K562 (cell line): ENCODE data around the gene CDC20. TPM values are rescaled to one million over a fixed set of nuclear protein-coding genes. Genes with fewer than 3 reads are reported as not detected.

Experiments used
- ARHGAP35 ChIP-seq: fragments of 450-650 bp; IDR thresholded peaks from 2 replicates; pipeline ENCODE4 v1.6.1; 2018; ENCODE audit not compliant: partially characterized antibody
- CBFB ChIP-seq: sonication (generic); formaldehyde crosslinking; IDR thresholded peaks from 2 replicates; pipeline ENCODE4 v1.4.0; 2020; ENCODE audit warnings: mild to moderate bottlenecking, missing genetic modification reagents
- ELF1 ChIP-seq: fragments of 200-800 bp; sonication (Bioruptor generic); IDR thresholded peaks from 2 replicates; pipeline ENCODE4 v1.6.1; 2016; ENCODE audit warnings: missing genetic modification characterization, missing compliant biosample characterization
- FUS ChIP-seq: fragments of 200-400 bp; formaldehyde crosslinking; optimal IDR thresholded peaks from 2 replicates; pipeline ENCODE3; 2017; ENCODE audit warnings: low read depth, low read length
- NFATC3 ChIP-seq: fragments of 450-650 bp; IDR thresholded peaks from 2 replicates; pipeline ENCODE4 v1.6.1; 2017; ENCODE audit warnings: mild to moderate bottlenecking
- SUPT5H ChIP-seq: fragments of 450-650 bp; IDR thresholded peaks from 2 replicates; pipeline ENCODE4 v1.6.1; 2016
- ZNF507 ChIP-seq: conservative IDR thresholded peaks from 2 replicates; pipeline ENCODE4 v1.6.1; 2017; ENCODE audit warnings: missing genetic modification characterization, missing compliant biosample characterization
- ZNF609 ChIP-seq: sonication (generic); formaldehyde crosslinking; IDR thresholded peaks from 2 replicates; pipeline ENCODE4 v1.8.1; 2023; ENCODE audit warnings: missing genetic modification reagents, mild to moderate bottlenecking, borderline replicate concordance
- ZNF717 ChIP-seq: fragments of 250-450 bp; sonication (Bioruptor Pico); IDR thresholded peaks from 2 replicates; pipeline ENCODE4 v1.5.0; 2021
- polyA plus RNA-seq, 8 experiments: library from polyadenylated mRNA; depleted of rRNA in 4 of 8; stranded (reverse) in 5 of 8; unstranded in 3 of 8; fragments of >200 nt; fragmentation: Nextera tagmentation in 2 of 8; fragmentation: Illumina TruSeq in 1 of 8; extraction: Ambion mirVana in 2 of 8; extraction: Trizol in 1 of 8; gene quantifications; 2 replicates each; pipeline versions ENCODE4 v1.2.1 to v1.2.3, GENCODE V29; 2011 to 2014; ENCODE audit warnings: inconsistent platforms in 1 of 8, missing spikeins in 1 of 8
- total RNA-seq, 7 experiments: library from RNA; depleted of rRNA in 6 of 7; stranded (reverse); fragments of >200 nt in 6 of 7; fragmentation: Illumina TruSeq in 2 of 7; extraction: Trizol in 2 of 7; gene quantifications; 2 replicates each; pipeline versions ENCODE4 v1.2.1 to v1.2.3, GENCODE V29; 2011 to 2021; ENCODE audit warnings: low replicate concordance in 1 of 7
- TF ChIP-seq, protein P1 (sequence below): conservative IDR thresholded peaks from 2 replicates; pipeline ENCODE4 v1.6.1; 2011; ENCODE audit warnings: low read depth, mild to moderate bottlenecking, low read length; ENCODE audit not compliant: control insufficient read depth
- TF ChIP-seq, protein P2 (sequence below): IDR thresholded peaks from 2 replicates; pipeline ENCODE4 v1.6.1; 2011; ENCODE audit warnings: borderline replicate concordance, low read depth, mild to moderate bottlenecking, moderate library complexity, low read length; ENCODE audit not compliant: insufficient read depth, poor library complexity, severe bottlenecking
- TF ChIP-seq, protein P3 (sequence below): fragments of 450-650 bp; IDR thresholded peaks from 2 replicates; pipeline ENCODE4 v1.6.1; 2016; ENCODE audit warnings: missing biosample characterization, missing genetic modification characterization
- TF ChIP-seq, protein P4 (sequence below): sonication (generic); formaldehyde crosslinking; IDR thresholded peaks from 2 replicates; pipeline ENCODE4 v1.8.0; 2022; ENCODE audit warnings: mild to moderate bottlenecking, missing genetic modification reagents
- TF ChIP-seq, protein P5 (sequence below): fragments of 200-800 bp; sonication (Bioruptor generic); IDR thresholded peaks from 2 replicates; pipeline ENCODE4 v1.6.1; 2017; ENCODE audit warnings: missing genetic modification characterization, missing compliant biosample characterization

Gene CDC20
- total and polyA plus RNA-seq, 9 of the 15 experiments (the other 6 are each of a cell fraction or from before 2014, with no cell fraction given) = 45.2 to 224 (median 121) TPM

- TF ChIP-seq SUPT5H (peak; percentile 99), FUS (no peak), ZNF609 (peak; percentile 37; the same call in 1 of the 2 replicates), ZNF717 (CRISPR knock-in tag) (peak; percentile 67; the same call in 1 of the 2 replicates), CBFB (CRISPR knock-in tag) (0 out of 2 replicates have a peak, but pooled peaks have one; percentile 24), NFATC3 (peak; percentile 33; the same call in 1 of the 2 replicates), ARHGAP35 (peak; percentile 37), ELF1 (tag) (peak; percentile 97), ZNF507 (no peak)
- TF ChIP-seq, protein P1, sequence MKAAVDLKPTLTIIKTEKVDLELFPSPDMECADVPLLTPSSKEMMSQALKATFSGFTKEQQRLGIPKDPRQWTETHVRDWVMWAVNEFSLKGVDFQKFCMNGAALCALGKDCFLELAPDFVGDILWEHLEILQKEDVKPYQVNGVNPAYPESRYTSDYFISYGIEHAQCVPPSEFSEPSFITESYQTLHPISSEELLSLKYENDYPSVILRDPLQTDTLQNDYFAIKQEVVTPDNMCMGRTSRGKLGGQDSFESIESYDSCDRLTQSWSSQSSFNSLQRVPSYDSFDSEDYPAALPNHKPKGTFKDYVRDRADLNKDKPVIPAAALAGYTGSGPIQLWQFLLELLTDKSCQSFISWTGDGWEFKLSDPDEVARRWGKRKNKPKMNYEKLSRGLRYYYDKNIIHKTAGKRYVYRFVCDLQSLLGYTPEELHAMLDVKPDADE = no peak; the same call in 1 of the 2 replicates
- TF ChIP-seq, protein P2, sequence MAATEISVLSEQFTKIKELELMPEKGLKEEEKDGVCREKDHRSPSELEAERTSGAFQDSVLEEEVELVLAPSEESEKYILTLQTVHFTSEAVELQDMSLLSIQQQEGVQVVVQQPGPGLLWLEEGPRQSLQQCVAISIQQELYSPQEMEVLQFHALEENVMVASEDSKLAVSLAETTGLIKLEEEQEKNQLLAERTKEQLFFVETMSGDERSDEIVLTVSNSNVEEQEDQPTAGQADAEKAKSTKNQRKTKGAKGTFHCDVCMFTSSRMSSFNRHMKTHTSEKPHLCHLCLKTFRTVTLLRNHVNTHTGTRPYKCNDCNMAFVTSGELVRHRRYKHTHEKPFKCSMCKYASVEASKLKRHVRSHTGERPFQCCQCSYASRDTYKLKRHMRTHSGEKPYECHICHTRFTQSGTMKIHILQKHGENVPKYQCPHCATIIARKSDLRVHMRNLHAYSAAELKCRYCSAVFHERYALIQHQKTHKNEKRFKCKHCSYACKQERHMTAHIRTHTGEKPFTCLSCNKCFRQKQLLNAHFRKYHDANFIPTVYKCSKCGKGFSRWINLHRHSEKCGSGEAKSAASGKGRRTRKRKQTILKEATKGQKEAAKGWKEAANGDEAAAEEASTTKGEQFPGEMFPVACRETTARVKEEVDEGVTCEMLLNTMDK = no peak
- TF ChIP-seq, protein P3, sequence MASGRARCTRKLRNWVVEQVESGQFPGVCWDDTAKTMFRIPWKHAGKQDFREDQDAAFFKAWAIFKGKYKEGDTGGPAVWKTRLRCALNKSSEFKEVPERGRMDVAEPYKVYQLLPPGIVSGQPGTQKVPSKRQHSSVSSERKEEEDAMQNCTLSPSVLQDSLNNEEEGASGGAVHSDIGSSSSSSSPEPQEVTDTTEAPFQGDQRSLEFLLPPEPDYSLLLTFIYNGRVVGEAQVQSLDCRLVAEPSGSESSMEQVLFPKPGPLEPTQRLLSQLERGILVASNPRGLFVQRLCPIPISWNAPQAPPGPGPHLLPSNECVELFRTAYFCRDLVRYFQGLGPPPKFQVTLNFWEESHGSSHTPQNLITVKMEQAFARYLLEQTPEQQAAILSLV = no peak
- TF ChIP-seq, protein P4, sequence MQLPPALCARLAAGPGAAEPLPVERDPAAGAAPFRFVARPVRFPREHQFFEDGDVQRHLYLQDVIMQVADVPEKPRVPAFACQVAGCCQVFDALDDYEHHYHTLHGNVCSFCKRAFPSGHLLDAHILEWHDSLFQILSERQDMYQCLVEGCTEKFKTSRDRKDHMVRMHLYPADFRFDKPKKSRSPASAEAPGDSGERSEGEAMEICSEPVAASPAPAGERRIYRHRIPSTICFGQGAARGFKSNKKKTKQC (CRISPR knock-in tag) = peak; percentile 56; the same call in 1 of the 2 replicates
- TF ChIP-seq, protein P5, sequence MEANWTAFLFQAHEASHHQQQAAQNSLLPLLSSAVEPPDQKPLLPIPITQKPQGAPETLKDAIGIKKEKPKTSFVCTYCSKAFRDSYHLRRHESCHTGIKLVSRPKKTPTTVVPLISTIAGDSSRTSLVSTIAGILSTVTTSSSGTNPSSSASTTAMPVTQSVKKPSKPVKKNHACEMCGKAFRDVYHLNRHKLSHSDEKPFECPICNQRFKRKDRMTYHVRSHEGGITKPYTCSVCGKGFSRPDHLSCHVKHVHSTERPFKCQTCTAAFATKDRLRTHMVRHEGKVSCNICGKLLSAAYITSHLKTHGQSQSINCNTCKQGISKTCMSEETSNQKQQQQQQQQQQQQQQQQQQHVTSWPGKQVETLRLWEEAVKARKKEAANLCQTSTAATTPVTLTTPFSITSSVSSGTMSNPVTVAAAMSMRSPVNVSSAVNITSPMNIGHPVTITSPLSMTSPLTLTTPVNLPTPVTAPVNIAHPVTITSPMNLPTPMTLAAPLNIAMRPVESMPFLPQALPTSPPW (CRISPR knock-in tag) = peak; percentile 70; the same call in 1 of the 2 replicates
These were observed 30.8 kb downstream of the CDC20 start, which contains the start of the genes MED8 and SZT2 (continued) for GRCh38 chr1:43389326-43390313.
